HEK293 (cell line): ENCODE data around the gene ZFYVE28.

ENCODE experiments used
- CTCF ChIA-PET: fragments of 350-600 bp; formaldehyde crosslinking; extraction: SDS; loops from one replicate; lab custom pipeline; 2021; ENCODE audit warnings: antibody characterized with exemption; lab: Yijun Ruan, JAX
- POLR2A ChIA-PET: fragments of 300-600 bp; formaldehyde crosslinking; extraction: SDS; loops from one replicate; lab custom pipeline; 2020; ENCODE audit warnings: antibody characterized with exemption, inconsistent platforms; lab: Yijun Ruan, JAX
- H3K27ac ChIP-seq: fragments of 200-500 bp; sonication (Bioruptor generic); 2 replicates; pipeline ENCODE4 v1.5.1; 2014; ENCODE audit warnings: low read depth, low read length, control low read depth, inconsistent platforms; ENCODE audit errors: extremely low read depth
- H3K36me3 ChIP-seq, 2 experiments: fragments of 200-500 bp in 1 of 2; sonication (Bioruptor generic) in 1 of 2; 1 replicate in 1 of 2; 2 replicates in 1 of 2; pipeline ENCODE4 v1.5.1; 2014 to 2017; ENCODE audit warnings: inconsistent platforms in 2 of 2, low read length in 2 of 2; ENCODE audit not compliant: control insufficient read depth in 2 of 2, insufficient read depth in 1 of 2
- H3K4me1 ChIP-seq: fragments of 200-500 bp; sonication (Bioruptor generic); 2 replicates; pipeline ENCODE4 v1.5.1; 2014; ENCODE audit warnings: mild to moderate bottlenecking, low read length, inconsistent platforms; ENCODE audit not compliant: control insufficient read depth, insufficient read depth
- H3K4me3 ChIP-seq: 2 replicates; pipeline ENCODE4 v1.5.1; 2011; ENCODE audit warnings: low read depth, mild to moderate bottlenecking, control low read depth, low read length, moderate library complexity
- H3K9me3 ChIP-seq: fragments of 200-500 bp; sonication (Bioruptor generic); 2 replicates; pipeline ENCODE4 v1.5.1; 2014; ENCODE audit warnings: low read depth, low read length, inconsistent platforms; ENCODE audit not compliant: control insufficient read depth, insufficient read depth
- GLIS1 ChIP-seq: fragments of 450-650 bp; formaldehyde crosslinking; IDR thresholded peaks from 2 replicates; pipeline ENCODE4 v1.5.1; 2016; ENCODE audit warnings: missing biosample characterization, missing genetic modification characterization
- GLIS2 ChIP-seq: fragments of 450-650 bp; formaldehyde crosslinking; IDR thresholded peaks from 2 replicates; pipeline ENCODE4 v1.5.1; 2016; ENCODE audit warnings: missing biosample characterization, missing genetic modification characterization
- KLF9 ChIP-seq: fragments of 450-650 bp; formaldehyde crosslinking; IDR thresholded peaks from 2 replicates; pipeline ENCODE4 v1.5.1; 2016; ENCODE audit warnings: missing biosample characterization, missing genetic modification characterization, low read depth
- PBX3 ChIP-seq: sonication (generic); formaldehyde crosslinking; IDR thresholded peaks from 2 replicates; pipeline ENCODE4 v1.8.1; 2022; ENCODE audit warnings: mild to moderate bottlenecking, moderate library complexity, missing genetic modification reagents
- PRDM1 ChIP-seq: fragments of 450-650 bp; formaldehyde crosslinking; IDR thresholded peaks from 2 replicates; pipeline ENCODE4; 2016; ENCODE audit warnings: missing biosample characterization, missing genetic modification characterization
- PRDM10 ChIP-seq: fragments of 450-650 bp; formaldehyde crosslinking; IDR thresholded peaks from 2 replicates; pipeline ENCODE4 v1.5.1; 2016; ENCODE audit warnings: missing biosample characterization, missing genetic modification characterization
- PRDM6 ChIP-seq: fragments of 450-650 bp; formaldehyde crosslinking; IDR thresholded peaks from 2 replicates; pipeline ENCODE4 v1.5.1; 2017; ENCODE audit warnings: missing biosample characterization, missing genetic modification characterization
- SCRT1 ChIP-seq: fragments of 450-650 bp; formaldehyde crosslinking; IDR thresholded peaks from 2 replicates; pipeline ENCODE4 v1.5.1; 2016; ENCODE audit warnings: missing biosample characterization, missing genetic modification characterization, borderline replicate concordance
- SCRT2 ChIP-seq: fragments of 450-650 bp; formaldehyde crosslinking; IDR thresholded peaks from 2 replicates; pipeline ENCODE4 v1.5.1; 2016; ENCODE audit warnings: missing biosample characterization, missing genetic modification characterization
- SP2 ChIP-seq: fragments of 450-650 bp; formaldehyde crosslinking; IDR thresholded peaks from 2 replicates; pipeline ENCODE4 v1.5.1; 2016; ENCODE audit warnings: missing biosample characterization, missing genetic modification characterization
- TCF7L2 ChIP-seq: IDR thresholded peaks from 2 replicates; pipeline ENCODE4 v1.6.1; 2011; ENCODE audit warnings: low read depth, mild to moderate bottlenecking, inconsistent platforms, low read length, moderate library complexity, borderline replicate concordance
- WT1 ChIP-seq: fragments of 450-650 bp; formaldehyde crosslinking; IDR thresholded peaks from 2 replicates; pipeline ENCODE4 v1.5.1; 2016; ENCODE audit warnings: missing biosample characterization, missing genetic modification characterization
- ZIC2 ChIP-seq: fragments of 450-650 bp; formaldehyde crosslinking; IDR thresholded peaks from 2 replicates; pipeline ENCODE4 v1.5.1; 2016; ENCODE audit warnings: missing biosample characterization, missing genetic modification characterization
- ZNF311 ChIP-seq: fragments of 450-650 bp; formaldehyde crosslinking; IDR thresholded peaks from 2 replicates; pipeline ENCODE4 v1.5.1; 2017; ENCODE audit warnings: missing biosample characterization, missing genetic modification characterization, borderline replicate concordance
- ZNF37A ChIP-seq: fragments of 450-650 bp; IDR thresholded peaks from 2 replicates; pipeline ENCODE4 v1.5.1; 2018; ENCODE audit warnings: missing biosample characterization, missing genetic modification characterization
- ZNF624 ChIP-seq: fragments of 450-650 bp; formaldehyde crosslinking; IDR thresholded peaks from 2 replicates; pipeline ENCODE4 v1.5.1; 2017; ENCODE audit warnings: missing biosample characterization, missing genetic modification characterization
- ZNF747 ChIP-seq: fragments of 450-650 bp; formaldehyde crosslinking; IDR thresholded peaks from 2 replicates; pipeline ENCODE4 v1.5.1; 2016; ENCODE audit warnings: missing biosample characterization, missing genetic modification characterization
- ZNF76 ChIP-seq: fragments of 450-650 bp; formaldehyde crosslinking; IDR thresholded peaks from 2 replicates; pipeline ENCODE4; 2016; ENCODE audit warnings: low read depth, missing biosample characterization, missing genetic modification characterization, borderline replicate concordance

Gene ZFYVE28

GRCh38 chr4:2395584-2395983 lies 22.9 kb downstream of the ZFYVE28 start:
- TF ChIP-seq GLIS2 (tag by site-specific recombination) (0 out of 2 replicates have a peak, but pooled peaks have one; percentile 20), ZNF747 (no peak), GLIS1 (tag by site-specific recombination) (peak; percentile 57)
- TF ChIP-seq, all 188 proteins: peak for 2
- H3K4me1 ChIP-seq = no peaks in the 10 kb centered on the region
- ChIA-PET POLR2A (no interaction called here), CTCF (interaction anchor here (0.5 to 1.0 kb wide), 2 partner anchors 46 to 1243 kb away, joined by 3 to 4 read pairs; no protein-coding TSS in a partner anchor)
- H3K36me3 ChIP-seq = no peaks in the 10 kb centered on the region
- no peaks in the 10 kb centered on the region for H3K9me3 ChIP-seq
- no peak overlapping the region for H3K4me3 ChIP-seq
- H3K27ac ChIP-seq = no peak overlapping the region

GRCh38 chr4:2395038-2395437 lies 23.4 kb downstream of the ZFYVE28 start:
- no peaks in the 10 kb centered on the region for H3K4me1 ChIP-seq
- ChIA-PET CTCF (interaction anchor here (1.0 kb wide), 1 partner anchor 46 kb away, joined by 3 read pairs; no protein-coding TSS in a partner anchor), POLR2A (no interaction called here)
- no peaks in the 10 kb centered on the region for H3K36me3 ChIP-seq
- H3K4me3 ChIP-seq = no peak overlapping the region
- H3K9me3 ChIP-seq = no peaks in the 10 kb centered on the region
- no peak overlapping the region for H3K27ac ChIP-seq
- TF ChIP-seq PRDM6 (tag by site-specific recombination) (no peak), ZNF624 (tag by site-specific recombination) (no peak), TCF7L2 (no peak), KLF9 (tag by site-specific recombination) (no peak), ZNF37A (tag by site-specific recombination) (no peak)
- TF ChIP-seq, all 188 proteins: peak for 0

GRCh38 chr4:2394528-2394927 lies 23.9 kb downstream of the ZFYVE28 start:
- ChIA-PET CTCF (interaction anchor here (0.6 kb wide), 1 partner anchor 1230 kb away, joined by 3 read pairs; no protein-coding TSS in a partner anchor), POLR2A (no interaction called here)
- H3K36me3 ChIP-seq = no peaks in the 10 kb centered on the region
- no peak overlapping the region for H3K4me3 ChIP-seq
- H3K27ac ChIP-seq = no peak overlapping the region
- TF ChIP-seq WT1 (tag by site-specific recombination) (no peak), SCRT1 (tag by site-specific recombination) (no peak), ZIC2 (tag by site-specific recombination) (0 out of 2 replicates have a peak, but pooled peaks have one; percentile 33), ZNF76 (tag by site-specific recombination) (no peak), SP2 (tag by site-specific recombination) (no peak), ZNF311 (no peak)
- TF ChIP-seq, all 188 proteins: peak for 1
- Histone ChIP-seq H3K9me3 (no peaks in the 10 kb centered on the region), H3K4me1 (no peaks in the 10 kb centered on the region)

GRCh38 chr4:2393353-2394270 lies 24.8 kb downstream of the ZFYVE28 start:
- H3K4me3 ChIP-seq = no peak overlapping the region
- POLR2A ChIA-PET = interaction anchor here (0.5 kb wide), 1 partner anchor 145 kb away, joined by 5 read pairs; no protein-coding TSS in a partner anchor
- no peak overlapping the region for H3K27ac ChIP-seq
- H3K4me1 ChIP-seq = no peaks in the 10 kb centered on the region
- no peaks in the 10 kb centered on the region for H3K9me3 ChIP-seq
- TF ChIP-seq PRDM1 (tag by site-specific recombination) = no peak
- no peak for TF ChIP-seq PBX3 (CRISPR knock-in tag)
- peak; percentile 85 for TF ChIP-seq PRDM10
- TF ChIP-seq ZIC2 (tag by site-specific recombination) = peak; percentile 15; the same call in 1 of the 2 replicates
- TF ChIP-seq SCRT2 = no peak
- no peaks in the 10 kb centered on the region for H3K36me3 ChIP-seq
- CTCF ChIA-PET = interaction anchor here (1.1 kb wide), 1 partner anchor 25 kb away, joined by 3 read pairs; the partner anchor contains the start of gene CFAP99
